Loucy (cell line): ENCODE results near the gene GDF11.

ENCODE experiments used
- H2AFZ ChIP-seq: fragments of 200-600 bp; sonication (generic); 2 replicates; pipeline ENCODE4 v1.6.0; 2016; ENCODE audit warnings: antibody characterized with exemption, mild to moderate bottlenecking, low read length, moderate library complexity
- H3F3A ChIP-seq: fragments of 200-600 bp; 2 replicates; pipeline ENCODE4 v1.6.0; 2016; ENCODE audit warnings: antibody characterized with exemption, low read depth, mild to moderate bottlenecking
- H3K27me3 ChIP-seq: fragments of 200-600 bp; sonication (generic); 2 replicates; pipeline ENCODE4 v1.6.1; 2014; ENCODE audit warnings: low read length, mild to moderate bottlenecking; ENCODE audit not compliant: insufficient read depth, poor library complexity, severe bottlenecking
- H3K36me3 ChIP-seq: fragments of 200-600 bp; sonication (generic); 2 replicates; pipeline ENCODE4 v1.6.1; 2016; ENCODE audit warnings: low read length; ENCODE audit not compliant: insufficient read depth
- H3K4me1 ChIP-seq: fragments of 200-600 bp; sonication (generic); 2 replicates; pipeline ENCODE4 v1.5.1; 2014; ENCODE audit warnings: low read length, mild to moderate bottlenecking; ENCODE audit not compliant: insufficient read depth, poor library complexity, severe bottlenecking
- H3K4me2 ChIP-seq: fragments of 200-600 bp; sonication (generic); 2 replicates; pipeline ENCODE4 v1.6.0; 2014; ENCODE audit warnings: antibody characterized with exemption, low read length, low read depth, mild to moderate bottlenecking; ENCODE audit not compliant: poor library complexity, severe bottlenecking
- H3K4me3 ChIP-seq: fragments of 200-600 bp; sonication (generic); 2 replicates; pipeline ENCODE4 v1.5.1; 2014; ENCODE audit warnings: low read length, mild to moderate bottlenecking, mixed read lengths; ENCODE audit not compliant: poor library complexity, severe bottlenecking
- H3K79me2 ChIP-seq: fragments of 200-600 bp; sonication (generic); 2 replicates; pipeline ENCODE4 v1.6.1; 2014; ENCODE audit warnings: low read length; ENCODE audit not compliant: insufficient read depth
- H3K9ac ChIP-seq: fragments of 200-600 bp; sonication (generic); 2 replicates; pipeline ENCODE4 v1.6.0; 2014; ENCODE audit warnings: mild to moderate bottlenecking, low read depth, low read length, moderate library complexity; ENCODE audit not compliant: poor library complexity, severe bottlenecking
- H3K9me2 ChIP-seq: fragments of 200-600 bp; sonication (generic); replicated peaks from 2 replicates; pipeline ENCODE4 v1.6.1; 2016; ENCODE audit warnings: low read depth, low read length, mixed read lengths
- H3K9me3 ChIP-seq: fragments of 200-600 bp; sonication (generic); 2 replicates; pipeline ENCODE4 v1.6.1; 2014; ENCODE audit warnings: mild to moderate bottlenecking, antibody characterized with exemption, low read length, low read depth; ENCODE audit not compliant: insufficient read depth
- H4K20me1 ChIP-seq: fragments of 200-600 bp; sonication (generic); 2 replicates; pipeline ENCODE4 v1.6.0; 2014; ENCODE audit warnings: antibody characterized with exemption, low read length, mild to moderate bottlenecking; ENCODE audit not compliant: insufficient read depth, poor library complexity, severe bottlenecking
- EZH2phosphoT487 ChIP-seq: fragments of 200-600 bp; IDR thresholded peaks from 2 replicates; pipeline ENCODE4 v1.6.1; 2018; ENCODE audit warnings: antibody characterized with exemption, mild to moderate bottlenecking, moderate library complexity, borderline replicate concordance
- TF ChIP-seq, protein P1 (sequence below): fragments of 200-600 bp; sonication (generic); conservative IDR thresholded peaks from 2 replicates; pipeline ENCODE4 v1.5.1; 2014; ENCODE audit warnings: mild to moderate bottlenecking, antibody characterized with exemption, low read length

The GDF11 gene

GRCh38 chr12:55696796-55697462 is 46.0 kb upstream of the GDF11 start:
- Histone ChIP-seq H3K36me3 (no peaks in the 10 kb centered on the region), H3K4me3 (no peak overlapping the region), H3K27me3 (no peaks in the 10 kb centered on the region), H3K9me2 (no peaks in the 10 kb centered on the region), H3F3A (no peaks in the 10 kb centered on the region), H3K4me1 (no peaks in the 10 kb centered on the region), H3K79me2 (no peaks in the 10 kb centered on the region), H3K9me3 (no peaks in the 10 kb centered on the region), H4K20me1 (no peaks in the 10 kb centered on the region), H3K4me2 (no peak overlapping the region), H3K9ac (no peak overlapping the region), H2AFZ (no peak overlapping the region)
- TF ChIP-seq, protein P1, sequence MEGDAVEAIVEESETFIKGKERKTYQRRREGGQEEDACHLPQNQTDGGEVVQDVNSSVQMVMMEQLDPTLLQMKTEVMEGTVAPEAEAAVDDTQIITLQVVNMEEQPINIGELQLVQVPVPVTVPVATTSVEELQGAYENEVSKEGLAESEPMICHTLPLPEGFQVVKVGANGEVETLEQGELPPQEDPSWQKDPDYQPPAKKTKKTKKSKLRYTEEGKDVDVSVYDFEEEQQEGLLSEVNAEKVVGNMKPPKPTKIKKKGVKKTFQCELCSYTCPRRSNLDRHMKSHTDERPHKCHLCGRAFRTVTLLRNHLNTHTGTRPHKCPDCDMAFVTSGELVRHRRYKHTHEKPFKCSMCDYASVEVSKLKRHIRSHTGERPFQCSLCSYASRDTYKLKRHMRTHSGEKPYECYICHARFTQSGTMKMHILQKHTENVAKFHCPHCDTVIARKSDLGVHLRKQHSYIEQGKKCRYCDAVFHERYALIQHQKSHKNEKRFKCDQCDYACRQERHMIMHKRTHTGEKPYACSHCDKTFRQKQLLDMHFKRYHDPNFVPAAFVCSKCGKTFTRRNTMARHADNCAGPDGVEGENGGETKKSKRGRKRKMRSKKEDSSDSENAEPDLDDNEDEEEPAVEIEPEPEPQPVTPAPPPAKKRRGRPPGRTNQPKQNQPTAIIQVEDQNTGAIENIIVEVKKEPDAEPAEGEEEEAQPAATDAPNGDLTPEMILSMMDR = no peak
- TF ChIP-seq EZH2phosphoT487 = no peak

DNA sequence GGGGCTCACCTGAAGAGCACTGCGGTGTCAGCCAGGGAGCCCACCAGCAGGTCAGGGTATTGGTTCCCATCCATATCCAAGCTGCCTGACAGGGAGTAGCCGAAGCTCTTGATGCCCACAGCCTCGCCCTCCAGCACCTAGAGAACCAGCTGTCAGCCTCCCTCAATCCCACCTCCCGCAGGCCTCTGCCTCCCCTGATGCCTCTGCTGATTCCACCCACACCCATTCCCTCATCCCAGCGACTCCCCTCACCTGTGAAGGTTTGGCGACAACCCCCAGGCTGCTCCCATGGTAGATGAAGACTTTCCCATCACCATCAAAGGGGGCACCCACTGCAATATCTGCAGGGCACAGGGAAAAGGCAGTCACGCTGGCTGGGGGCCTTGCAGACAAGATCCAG is 45.2 kb upstream of the GDF11 start:
- Histone ChIP-seq H4K20me1 (no peaks in the 10 kb centered on the region), H3K9me3 (no peaks in the 10 kb centered on the region), H3K4me3 (no peak overlapping the region), H3K9ac (no peak overlapping the region), H3F3A (no peaks in the 10 kb centered on the region), H2AFZ (no peak overlapping the region), H3K4me1 (no peaks in the 10 kb centered on the region), H3K9me2 (no peaks in the 10 kb centered on the region), H3K4me2 (no peak overlapping the region), H3K79me2 (no peaks in the 10 kb centered on the region), H3K27me3 (no peaks in the 10 kb centered on the region), H3K36me3 (no peaks in the 10 kb centered on the region)
- TF ChIP-seq, protein P1 = no peak
- no peak for TF ChIP-seq EZH2phosphoT487

DNA sequence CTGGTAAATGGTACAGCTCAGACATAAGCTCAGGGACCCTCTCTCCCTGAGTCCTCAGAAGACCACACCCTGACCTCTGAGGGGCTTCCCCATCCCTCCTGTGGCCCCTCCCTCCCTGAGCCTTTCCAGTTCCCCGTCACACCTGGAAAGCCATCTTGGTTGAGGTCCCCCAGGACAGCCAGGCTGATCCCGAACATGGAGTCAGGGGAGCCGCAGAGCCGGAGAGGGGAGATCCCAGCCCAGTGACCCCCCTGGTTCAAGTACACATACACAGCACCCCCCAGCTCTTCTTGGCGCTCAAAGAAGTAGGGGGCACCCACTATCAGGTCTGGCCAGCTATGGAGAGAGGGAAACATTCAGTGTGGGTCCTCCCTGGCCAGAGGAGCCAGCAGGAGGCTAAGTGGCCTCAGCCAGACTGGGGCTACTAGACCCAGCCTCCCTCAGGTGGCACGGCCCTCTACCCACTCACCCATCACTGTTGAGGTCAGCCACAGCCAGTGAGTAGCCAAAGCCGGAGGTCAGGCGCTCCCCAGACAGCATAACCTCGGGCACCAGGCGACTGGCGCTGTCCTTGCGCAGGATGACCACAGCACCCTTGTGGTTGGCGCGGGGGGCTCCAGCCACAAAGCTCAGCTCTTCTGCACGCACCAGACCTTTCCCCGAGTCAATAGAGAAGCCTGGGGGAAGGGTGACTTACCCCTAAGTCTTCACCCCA is 44.5 kb upstream of the GDF11 start:
- Histone ChIP-seq H3K4me2 (no peak overlapping the region), H3K27me3 (no peaks in the 10 kb centered on the region), H3K4me3 (no peak overlapping the region), H2AFZ (no peak overlapping the region), H4K20me1 (no peaks in the 10 kb centered on the region), H3K9me2 (no peaks in the 10 kb centered on the region), H3F3A (no peaks in the 10 kb centered on the region), H3K79me2 (no peaks in the 10 kb centered on the region), H3K36me3 (no peaks in the 10 kb centered on the region), H3K9me3 (no peaks in the 10 kb centered on the region), H3K9ac (no peak overlapping the region), H3K4me1 (no peaks in the 10 kb centered on the region)
- no peak for TF ChIP-seq EZH2phosphoT487
- TF ChIP-seq, protein P1 = no peak
